ENCODE data around the gene TBXAS1. TPM values are rescaled to one million over a fixed set of nuclear protein-coding genes. Genes with fewer than 3 reads are reported as not detected.
A peak's percentile ranks its signal among the peaks of the same experiment; 100 is the strongest.

TBXAS1 gene
- total and polyA plus RNA-seq, 5 experiments from 2014 or later = 0.41 to 2.7 (median 1.1) TPM

GRCh38 chr7:140068033-140068432 lies 239.0 kb downstream of the TBXAS1 start:
- Mint-ChIP-seq H3K27ac (peak overlapping the region in 1 of 10 donors; percentile 40), H3K27me3 (no peaks in the 10 kb centered on the region), H3K4me1 (peaks cover 7 to 20% (median 19%) of the 10 kb centered on the region in 4 donors), H3K4me3 (no peak overlapping the region), H3K9me3 (peaks cover 8 to 30% (median 15%) of the 10 kb centered on the region in 9 donors), H3K36me3 (peaks cover 0 to 16% (median 15%) of the 10 kb centered on the region in 3 donors)
- DNase-seq = no peak
- POLR2A ChIA-PET = no interaction called here
- ATAC-seq = no peak

GRCh38 chr7:140069298-140069949 lies 240.4 kb downstream of the TBXAS1 start:
- ATAC-seq = peak; percentile 70 to 95
- peak overlapping the region in 4 of 10 donors; percentile 19 to 42 (median 24) for H3K27ac Mint-ChIP-seq
- H3K4me3 Mint-ChIP-seq = peak overlapping the region in 1 of 10 donors; percentile 1
- H3K4me1 Mint-ChIP-seq = peaks cover 6 to 18% (median 12%) of the 10 kb centered on the region in 4 donors
- H3K27me3 Mint-ChIP-seq = no peaks in the 10 kb centered on the region
- POLR2A ChIA-PET = interaction anchor here (1.0 kb wide), 1 partner anchor 11 kb away, joined by 3 read pairs; no protein-coding TSS in a partner anchor
- H3K9me3 Mint-ChIP-seq = peaks cover 8 to 30% (median 15%) of the 10 kb centered on the region in 9 donors
- peaks cover 0 to 16% (median 15%) of the 10 kb centered on the region in 3 donors for H3K36me3 Mint-ChIP-seq
- DNase-seq = peak in 4 of 10 donors; percentile 15 to 28 (median 26)

Other genes with a start within 250 kb of the TBXAS1 start
- 10 to 100 TPM; 28.7 to 32.9 TPM for gene HIPK2, start 51.3 kb upstream of the TBXAS1 start, total RNA-seq
- 1 to 10 TPM; 2.1 to 4.3 (median 3.1) TPM for gene HIPK2, start 51.3 kb upstream of the TBXAS1 start, polyA plus RNA-seq
- 100 to 1,000 TPM; 105 to 106 TPM for gene PARP12, start 233.7 kb downstream of the TBXAS1 start, total RNA-seq
- 10 to 100 TPM; 18.9 to 34.6 (median 28.1) TPM for gene PARP12, start 233.7 kb downstream of the TBXAS1 start, polyA plus RNA-seq